22Rv1 (cell line): ENCODE measurements around the gene ANO10.

Experiments used
- CTCF ChIP-seq: fragments of 450-650 bp; IDR thresholded peaks from 2 replicates; pipeline ENCODE4 v1.5.1; 2017; ENCODE audit warnings: mild to moderate bottlenecking
- ZFX ChIP-seq: fragments of 450-650 bp; IDR thresholded peaks from 2 replicates; pipeline ENCODE4 v1.6.1; 2017; ENCODE audit warnings: antibody characterized with exemption, borderline replicate concordance

- TF ChIP-seq CTCF = no peak
- no peak for TF ChIP-seq ZFX
Measured at GRCh38 chr3:43366481-43366880, 255.3 kb downstream of the ANO10 start.
